GM23248 (cell line): ENCODE measurements around the gene UMODL1. TPM values are rescaled to one million over a fixed set of nuclear protein-coding genes. Genes with fewer than 3 reads are reported as not detected.

Source experiments
- DNase-seq: peaks from one replicate; pipeline ENCODE4 v3.0.0-alpha.2; 2015
- H2AFZ ChIP-seq: fragments of 200-600 bp; sonication (generic); 2 replicates; pipeline ENCODE4 v1.6.1; 2016; ENCODE audit warnings: antibody characterized with exemption
- H3F3A ChIP-seq: fragments of 200-600 bp; sonication (generic); 2 replicates; pipeline ENCODE4 v1.6.1; 2016; ENCODE audit warnings: mild to moderate bottlenecking, antibody characterized with exemption, mixed run types; ENCODE audit not compliant: insufficient read depth
- H3K27ac ChIP-seq: fragments of 200-600 bp; sonication (generic); 2 replicates; pipeline ENCODE4 v1.5.1; 2016; ENCODE audit warnings: mild to moderate bottlenecking
- H3K27me3 ChIP-seq: fragments of 200-600 bp; sonication (generic); replicated peaks from 2 replicates; pipeline ENCODE4 v1.6.1; 2016; ENCODE audit warnings: mild to moderate bottlenecking; ENCODE audit not compliant: insufficient read depth
- H3K36me3 ChIP-seq: fragments of 200-600 bp; sonication (generic); 2 replicates; pipeline ENCODE4 v1.6.1; 2016; ENCODE audit warnings: low read depth, mild to moderate bottlenecking
- H3K4me1 ChIP-seq: fragments of 200-600 bp; sonication (generic); 2 replicates; pipeline ENCODE4 v1.6.1; 2016; ENCODE audit warnings: mild to moderate bottlenecking; ENCODE audit not compliant: insufficient read depth
- H3K4me2 ChIP-seq: fragments of 200-600 bp; sonication (generic); one replicate; pipeline ENCODE4 v1.6.1; 2016; ENCODE audit warnings: mild to moderate bottlenecking; ENCODE audit not compliant: unreplicated experiment
- H3K4me3 ChIP-seq: fragments of 200-600 bp; sonication (generic); 2 replicates; pipeline ENCODE4 v1.5.1; 2016; ENCODE audit warnings: mild to moderate bottlenecking
- H3K79me2 ChIP-seq: fragments of 200-600 bp; sonication (generic); 2 replicates; pipeline ENCODE4 v1.6.1; 2016; ENCODE audit warnings: mild to moderate bottlenecking; ENCODE audit not compliant: insufficient read depth
- H3K9ac ChIP-seq: fragments of 200-600 bp; sonication (generic); 2 replicates; pipeline ENCODE4 v1.6.1; 2016; ENCODE audit warnings: mild to moderate bottlenecking
- H3K9me2 ChIP-seq: fragments of 200-600 bp; sonication (generic); 2 replicates; pipeline ENCODE4 v1.6.1; 2016; ENCODE audit warnings: mixed run types, mild to moderate bottlenecking, moderate library complexity; ENCODE audit not compliant: insufficient read depth
- H3K9me3 ChIP-seq: fragments of 200-600 bp; sonication (generic); one replicate; pipeline ENCODE4 v1.6.1; 2017; ENCODE audit warnings: low read depth
- H4K20me1 ChIP-seq: fragments of 200-600 bp; sonication (generic); 2 replicates; pipeline ENCODE4 v1.6.0; 2016; ENCODE audit not compliant: insufficient read depth
- EZH2 ChIP-seq: fragments of 200-600 bp; sonication (generic); IDR thresholded peaks from 2 replicates; pipeline ENCODE4 v1.6.1; 2018; ENCODE audit warnings: antibody characterized with exemption, mild to moderate bottlenecking; ENCODE audit not compliant: insufficient read depth, poor library complexity, severe bottlenecking
- EZH2phosphoT487 ChIP-seq: fragments of 200-600 bp; sonication (generic); IDR thresholded peaks from 2 replicates; pipeline ENCODE4 v1.6.1; 2018; ENCODE audit warnings: antibody characterized with exemption, moderate library complexity, mild to moderate bottlenecking, low read depth; ENCODE audit not compliant: insufficient read depth
- WGBS, 2 experiments: methylation state at CpG; one replicate each; pipeline ENCODE4 v1.1.6; 2015 to 2017; ENCODE audit warnings: low lambda C conversion rate in 2 of 2, low coverage in 1 of 2; ENCODE audit errors: missing lambda C conversion rate in 2 of 2; 5-methylcytosine and 5-hydroxymethylcytosine counted together
- in situ Hi-C: fragments of 300-500 bp; cut with MboI; formaldehyde crosslinking; loops from 2 replicates; pipeline ENCODE4 v1.15.0; 2020
- polyA plus RNA-seq: library from polyadenylated mRNA; unstranded; fragments of >200 nt; fragmentation: Nextera tagmentation; extraction: Ambion mirVana; gene quantifications from 2 replicates; pipeline ENCODE4 v1.2.1, GENCODE V29; 2016
- total RNA-seq: library from RNA; depleted of rRNA; stranded (reverse); fragments of >200 nt; shearing (Covaris generic); gene quantifications from 2 replicates; pipeline ENCODE4 v1.2.3, GENCODE V29; 2014

UMODL1 gene
- total and polyA plus RNA-seq, 2 experiments from 2014 or later, result not detected

- TF ChIP-seq EZH2phosphoT487 (no peak), EZH2 (no peak)
- Histone ChIP-seq H3F3A (peaks cover 14% of the 10 kb centered on the region; the same call in 1 of the 2 replicates), H3K27me3 (no peaks in the 10 kb centered on the region), H3K4me3 (no peak overlapping the region), H3K27ac (no peak overlapping the region), H3K4me1 (peaks cover 14% of the 10 kb centered on the region), H3K4me2 (no peak overlapping the region), H2AFZ (no peak overlapping the region), H3K79me2 (no peaks in the 10 kb centered on the region), H4K20me1 (no peaks in the 10 kb centered on the region), H3K36me3 (no peaks in the 10 kb centered on the region), H3K9me3 (no peaks in the 10 kb centered on the region), H3K9me2 (no peaks in the 10 kb centered on the region), H3K9ac (no peak overlapping the region)
- in situ Hi-C loops, result no loop called here
- no peak for DNase-seq
- WGBS, 2 experiments, result 85 to 87% methylated on average over 21 to 22 of the region's 22 CpGs
Measured at GRCh38 chr21:42082501-42083360, 11.6 kb downstream of the UMODL1 start.

GRCh38 chr21:42083361-42083690 is 12.2 kb downstream of the UMODL1 start:
- H3K9me3 ChIP-seq, result no peaks in the 10 kb centered on the region
- TF ChIP-seq EZH2, result no peak
- no peak for TF ChIP-seq EZH2phosphoT487
- no peaks in the 10 kb centered on the region for H3K79me2 ChIP-seq
- 86 to 91% methylated on average over 6 of the region's 6 CpGs for WGBS, 2 experiments
- H3K9me2 ChIP-seq, result no peaks in the 10 kb centered on the region
- H4K20me1 ChIP-seq, result no peaks in the 10 kb centered on the region
- no peak for DNase-seq
- in situ Hi-C loops, result no loop called here
- peaks cover 14% of the 10 kb centered on the region for H3K4me1 ChIP-seq
- H3F3A ChIP-seq, result peaks cover 14% of the 10 kb centered on the region; the same call in 1 of the 2 replicates
- no peak overlapping the region for H2AFZ ChIP-seq
- H3K27ac ChIP-seq, result no peak overlapping the region
- no peak overlapping the region for H3K4me3 ChIP-seq
- no peaks in the 10 kb centered on the region for H3K27me3 ChIP-seq
- H3K4me2 ChIP-seq, result no peak overlapping the region
- H3K36me3 ChIP-seq, result no peaks in the 10 kb centered on the region
- H3K9ac ChIP-seq, result no peak overlapping the region

DNA sequence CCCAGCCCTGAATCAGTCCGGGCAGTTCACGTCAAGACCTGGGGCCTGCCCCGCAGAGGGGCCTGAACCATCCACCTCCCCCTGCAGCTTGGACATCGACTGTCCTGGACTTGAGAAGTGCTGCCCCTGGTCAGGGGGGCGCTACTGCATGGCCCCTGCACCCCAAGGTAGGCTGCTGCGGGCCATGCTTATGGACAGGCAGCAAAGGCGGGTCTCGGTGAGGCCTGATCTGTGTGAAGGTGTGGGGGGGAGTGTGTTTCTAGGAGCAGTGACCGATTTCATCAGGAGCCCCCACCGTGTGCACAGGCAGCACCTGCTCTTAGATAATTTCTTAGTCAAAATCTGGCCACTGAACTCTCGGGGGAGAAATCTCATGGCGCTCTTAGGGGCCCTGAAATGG is 13.0 kb downstream of the UMODL1 start:
- Histone ChIP-seq H4K20me1 (no peaks in the 10 kb centered on the region), H2AFZ (no peak overlapping the region), H3K9me3 (no peaks in the 10 kb centered on the region), H3K79me2 (no peaks in the 10 kb centered on the region), H3K4me2 (no peak overlapping the region), H3K36me3 (no peaks in the 10 kb centered on the region), H3K4me3 (no peak overlapping the region), H3K9me2 (no peaks in the 10 kb centered on the region), H3K4me1 (peaks cover 14% of the 10 kb centered on the region), H3K9ac (no peak overlapping the region), H3K27me3 (no peaks in the 10 kb centered on the region), H3F3A (peaks cover 14% of the 10 kb centered on the region; the same call in 1 of the 2 replicates), H3K27ac (no peak overlapping the region)
- in situ Hi-C loops, result no loop called here
- no peak for DNase-seq
- WGBS, 2 experiments, result 92 to 94% methylated on average over 12 of the region's 12 CpGs
- TF ChIP-seq EZH2 (no peak), EZH2phosphoT487 (no peak)

DNA sequence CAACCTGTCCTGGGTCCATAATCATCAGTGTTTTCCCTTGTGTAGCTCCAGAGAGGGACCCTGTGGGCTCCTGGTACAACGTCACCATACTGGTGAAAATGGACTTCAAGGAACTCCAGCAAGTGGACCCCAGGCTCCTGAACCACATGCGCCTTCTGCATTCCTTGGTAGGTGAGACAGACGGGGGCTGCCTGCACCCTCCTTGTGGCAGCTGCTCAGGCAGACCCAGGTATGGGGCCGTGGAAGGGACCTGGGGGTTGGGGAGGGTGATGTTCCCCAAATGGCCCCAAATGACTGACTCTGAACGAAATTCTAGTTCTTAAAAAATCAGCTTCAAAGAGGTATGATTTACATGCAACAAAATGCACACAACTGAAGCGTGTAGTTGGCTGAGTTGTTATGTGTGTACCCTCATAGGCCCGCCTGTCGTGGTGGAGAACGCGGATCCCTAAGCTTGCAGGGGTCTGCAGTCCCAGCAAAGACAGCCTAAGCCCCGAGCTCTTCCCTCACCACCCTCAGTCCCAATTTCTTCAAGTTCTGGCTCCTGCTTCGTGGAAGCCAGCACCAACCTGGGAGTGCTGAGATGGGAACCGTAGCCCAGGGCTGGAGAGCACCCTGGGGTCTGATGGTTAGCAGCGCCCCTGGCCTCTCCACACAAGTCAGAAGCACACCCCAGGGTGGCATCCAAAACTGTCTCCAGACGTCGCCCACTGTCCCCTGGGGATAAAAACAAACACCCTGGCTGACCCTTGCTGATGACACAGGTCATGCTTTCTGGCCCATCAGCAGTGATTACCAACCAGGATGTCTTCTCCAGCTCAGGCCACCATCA is 14.3 kb downstream of the UMODL1 start:
- in situ Hi-C loops, result no loop called here
- no peaks in the 10 kb centered on the region for H3K9me2 ChIP-seq
- no peaks in the 10 kb centered on the region for H4K20me1 ChIP-seq
- no peak overlapping the region for H3K9ac ChIP-seq
- H3K79me2 ChIP-seq, result no peaks in the 10 kb centered on the region
- H3F3A ChIP-seq, result peaks cover 5% of the 10 kb centered on the region; the same call in 1 of the 2 replicates
- H3K27me3 ChIP-seq, result no peaks in the 10 kb centered on the region
- no peak overlapping the region for H2AFZ ChIP-seq
- no peak overlapping the region for H3K4me2 ChIP-seq
- no peaks in the 10 kb centered on the region for H3K36me3 ChIP-seq
- H3K4me3 ChIP-seq, result no peak overlapping the region
- H3K4me1 ChIP-seq, result peaks cover 7% of the 10 kb centered on the region
- no peak for TF ChIP-seq EZH2
- TF ChIP-seq EZH2phosphoT487, result no peak
- no peak overlapping the region for H3K27ac ChIP-seq
- H3K9me3 ChIP-seq, result no peaks in the 10 kb centered on the region
- no peak for DNase-seq
- 93 to 96% methylated on average over 16 of the region's 16 CpGs for WGBS, 2 experiments
